HG03280 (cell line): ENCODE measurements around the gene PRTFDC1.
"Not testable (repeated sequence)": the region's sequence is repeated elsewhere in the genome, so short reads cannot be mapped to it uniquely, and the experiment has no call there.

Experiments
- ATAC-seq: cut with Tn5 transposase; IDR thresholded peaks from one replicate; pipeline ENCODE4 v1.9.1; 2021; ENCODE audit warnings: mild to moderate bottlenecking, moderate library complexity; ENCODE audit not compliant: unreplicated experiment

Gene PRTFDC1

DNA sequence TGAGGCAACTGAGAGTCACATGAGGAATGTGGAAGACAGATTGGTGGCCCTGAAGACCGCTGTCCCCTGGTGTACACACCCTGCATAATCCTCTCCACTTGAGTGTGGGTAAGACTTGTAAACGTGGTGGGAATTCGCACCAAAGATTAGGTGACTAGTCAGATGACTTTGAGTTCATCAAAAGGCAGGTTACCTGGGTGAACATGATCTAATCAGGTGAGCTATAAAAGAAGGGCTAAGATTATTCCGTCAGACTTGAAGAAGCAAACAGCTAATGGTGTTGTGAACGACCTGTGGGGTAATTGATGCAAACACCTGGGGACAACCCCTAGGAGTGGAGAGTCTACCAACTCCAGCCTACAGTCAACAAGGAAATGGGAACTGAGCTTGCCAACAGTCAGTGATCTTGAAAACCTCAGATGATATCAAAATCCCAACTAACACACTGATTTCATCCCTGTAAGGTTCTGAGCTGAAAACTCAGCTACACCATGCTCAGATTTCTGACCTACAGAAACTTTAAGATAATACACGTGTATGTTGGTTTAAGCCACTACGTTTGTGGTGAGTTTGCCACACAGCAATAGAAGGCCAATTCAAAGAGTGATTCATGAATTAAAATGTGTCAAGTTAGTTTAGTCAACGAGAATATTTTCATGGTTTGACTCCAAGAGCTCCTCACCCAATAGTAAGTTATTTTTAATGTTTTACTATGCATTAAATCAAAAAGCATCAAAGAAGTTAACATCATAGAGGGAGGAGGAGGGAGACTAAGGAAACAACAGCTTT, 16.7 kb downstream of the PRTFDC1 start:
- no peak for ATAC-seq

- no peak for ATAC-seq
Measured at GRCh38 chr10:24931236-24931635, 21.2 kb downstream of the PRTFDC1 start.

GRCh38 chr10:24930427-24930826, 22.0 kb downstream of the PRTFDC1 start:
- no peak for ATAC-seq

- no peak for ATAC-seq
Measured at GRCh38 chr10:24929904-24930303, 22.5 kb downstream of the PRTFDC1 start.

GRCh38 chr10:24929056-24929544, 23.3 kb downstream of the PRTFDC1 start:
- ATAC-seq = no peak

DNA sequence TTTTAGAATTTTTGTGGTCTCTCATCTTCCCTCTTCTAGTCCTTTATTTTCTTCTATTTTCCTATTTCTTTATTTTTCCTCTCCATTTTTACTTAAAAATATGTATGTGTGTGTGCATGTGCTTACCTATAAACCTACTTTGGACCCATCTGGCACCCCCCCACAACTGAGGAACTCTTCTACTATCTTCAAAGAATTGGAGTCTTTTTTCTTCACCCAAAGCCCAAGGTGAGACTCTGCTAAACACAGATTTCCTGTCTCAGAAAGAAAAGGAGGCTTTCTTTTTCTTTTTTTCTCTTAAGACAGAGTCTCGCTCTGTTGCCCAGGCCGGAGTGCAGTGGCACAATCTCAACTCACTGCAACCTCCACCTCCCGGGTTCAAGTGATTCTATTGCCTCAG, 24.2 kb downstream of the PRTFDC1 start:
- ATAC-seq = no peak

DNA sequence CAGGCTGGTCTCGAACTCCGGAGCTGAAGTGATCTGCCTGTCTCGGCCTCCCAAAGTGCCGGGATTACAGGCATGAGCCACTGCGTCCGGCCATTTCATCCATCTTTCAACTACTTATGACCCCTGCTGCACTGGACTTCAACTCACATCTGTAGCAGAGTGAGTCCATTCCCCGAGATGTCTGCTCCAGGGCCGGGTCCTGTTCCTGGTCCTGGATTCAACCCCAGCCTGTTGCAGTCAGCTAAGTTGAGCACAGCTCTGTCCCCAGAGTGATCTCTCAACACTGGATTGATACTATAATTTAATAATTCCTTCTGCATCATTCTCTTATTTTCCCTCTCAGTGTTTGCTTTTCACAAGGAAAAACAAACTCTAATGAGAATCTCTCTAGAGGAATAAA, 25.8 kb downstream of the PRTFDC1 start:
- no peak for ATAC-seq

- ATAC-seq = no peak
Measured at GRCh38 chr10:24925799-24926198, 26.6 kb downstream of the PRTFDC1 start.

DNA sequence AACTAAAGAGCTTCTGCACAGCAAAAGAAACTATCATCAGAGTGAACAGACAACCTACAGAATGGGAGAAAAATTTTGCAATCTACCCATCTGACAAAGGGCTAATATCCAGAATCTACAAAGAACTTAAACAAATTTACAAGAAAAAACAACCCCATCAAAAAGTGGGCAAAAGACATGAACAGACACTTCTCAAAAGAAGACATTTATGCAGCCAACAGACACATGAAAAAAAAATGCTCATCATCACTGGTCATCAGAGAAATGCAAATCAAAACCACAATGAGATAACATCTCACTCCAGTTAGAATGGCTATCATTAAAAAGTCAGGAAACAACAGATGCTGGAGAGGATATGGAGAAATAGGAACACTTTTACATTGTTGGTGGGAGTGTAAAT, 27.9 kb downstream of the PRTFDC1 start:
- ATAC-seq = not testable (repeated sequence)

DNA sequence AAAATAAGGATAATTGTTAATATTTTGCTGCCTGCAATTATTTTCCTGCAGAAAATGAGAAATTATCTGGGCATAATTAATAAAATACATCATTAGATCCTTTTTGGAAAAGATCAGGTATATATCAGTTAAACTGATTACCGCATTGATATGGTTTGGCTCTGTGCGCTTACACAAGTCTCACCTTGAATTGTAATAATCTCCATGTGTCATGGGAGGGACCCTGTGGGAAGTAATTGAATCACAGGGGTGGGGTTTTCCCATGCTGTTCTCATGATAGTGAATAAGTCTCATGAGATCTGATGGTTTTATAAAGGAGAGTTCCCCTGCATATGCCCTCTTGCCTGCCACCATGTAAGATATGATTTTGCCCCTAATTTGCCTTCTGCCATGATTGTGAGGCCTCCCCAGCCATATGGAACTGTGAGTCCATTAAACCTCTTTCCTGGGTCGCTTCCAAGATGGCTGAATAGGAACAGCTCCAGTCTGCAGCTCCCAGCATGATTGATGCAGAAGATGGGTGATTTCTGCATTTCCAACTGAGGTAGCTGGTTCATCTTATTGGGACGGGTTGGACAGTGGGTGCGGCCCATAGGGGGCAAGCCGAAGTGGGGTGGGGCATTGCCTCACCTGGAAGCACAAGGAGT, 30.1 kb downstream of the PRTFDC1 start:
- ATAC-seq = not testable (repeated sequence)

DNA sequence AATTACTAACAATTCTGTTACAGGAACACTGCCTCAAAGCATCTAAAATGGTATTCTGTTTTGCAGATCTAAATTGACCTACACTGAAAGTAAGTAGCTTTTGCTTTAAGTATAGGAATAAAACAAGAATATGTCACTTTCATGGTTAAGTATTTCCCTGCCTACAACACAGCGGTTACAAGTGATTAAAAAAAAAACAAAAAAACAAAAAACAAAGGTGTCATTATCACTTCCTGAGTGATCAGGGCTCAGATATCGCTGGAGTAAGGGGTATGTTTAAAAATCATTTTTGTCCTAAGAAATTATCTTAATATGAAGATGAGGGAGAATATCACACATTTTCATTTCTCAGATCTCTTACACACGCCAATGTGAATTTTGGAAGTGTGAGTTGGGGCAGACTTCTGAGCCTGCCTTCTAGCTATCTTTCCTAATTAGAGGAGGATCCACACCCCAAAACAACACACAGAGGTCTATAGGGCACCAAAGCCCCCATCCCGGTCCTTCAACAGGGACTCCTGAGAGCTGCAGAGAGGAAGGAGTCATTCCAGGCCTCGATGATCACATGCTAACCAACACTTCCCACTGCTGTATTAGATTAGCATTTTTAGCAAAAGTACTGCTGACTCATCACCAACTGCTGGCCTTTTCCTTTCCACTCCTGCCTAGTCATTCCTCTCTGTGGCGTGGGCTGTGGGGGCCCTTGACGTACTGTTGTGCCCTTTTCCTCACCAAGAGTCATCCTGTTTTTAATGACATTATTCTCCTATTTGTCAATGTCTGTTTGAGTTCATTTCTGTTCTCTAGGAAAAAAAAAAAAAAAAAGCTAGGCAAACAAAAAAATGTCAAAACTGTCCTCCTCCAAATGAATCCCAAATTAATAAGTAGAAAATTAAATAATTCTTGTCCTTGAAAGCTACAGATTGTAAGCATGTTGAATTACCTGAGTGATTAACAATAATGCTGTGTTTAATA, 31.2 kb downstream of the PRTFDC1 start:
- peak; percentile 88 for ATAC-seq

GRCh38 chr10:24920192-24920591, 32.2 kb downstream of the PRTFDC1 start:
- ATAC-seq = not testable (repeated sequence)

- not testable (repeated sequence) for ATAC-seq
Measured at GRCh38 chr10:24919629-24920028, 32.8 kb downstream of the PRTFDC1 start.

DNA sequence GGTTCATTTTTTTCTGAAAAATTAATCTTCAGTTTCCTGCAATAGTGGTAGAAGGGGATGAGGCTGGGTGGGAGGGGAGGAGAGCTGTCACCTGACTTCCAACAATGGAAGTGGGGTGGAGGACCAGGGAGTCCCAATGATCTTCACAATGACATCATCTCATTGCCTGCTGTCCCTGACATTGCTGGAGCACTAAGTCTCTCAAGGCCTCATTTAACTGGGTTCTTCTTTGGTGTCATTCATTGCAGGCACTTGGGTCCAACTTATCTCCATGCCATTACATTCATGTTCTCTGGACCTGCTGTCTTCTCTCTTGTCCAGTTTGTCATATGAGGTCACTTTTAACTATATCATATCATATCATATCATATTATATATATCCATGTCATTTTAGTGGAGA, 34.4 kb downstream of the PRTFDC1 start:
- ATAC-seq = no peak

- ATAC-seq = no peak
Measured at GRCh38 chr10:24917493-24917892, 34.9 kb downstream of the PRTFDC1 start.

DNA sequence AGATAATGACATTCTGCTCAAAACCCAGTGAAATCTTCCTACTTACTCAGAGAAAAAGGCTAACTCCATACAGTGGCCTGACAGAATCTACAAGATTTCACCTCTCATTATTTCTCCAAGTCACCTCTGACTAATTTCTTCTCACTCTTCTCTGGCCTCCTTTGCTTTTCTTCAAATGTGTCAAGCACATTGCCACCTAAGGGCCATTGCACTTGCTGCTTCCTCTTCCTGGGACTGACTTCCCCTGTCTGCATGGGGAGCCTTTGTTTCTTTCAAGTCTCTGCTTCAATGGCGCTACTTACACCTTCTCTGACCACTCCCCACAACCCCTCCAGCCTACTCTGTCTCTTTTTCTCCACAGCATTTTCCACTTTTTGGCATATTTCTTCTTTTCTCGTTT, 36.0 kb downstream of the PRTFDC1 start:
- ATAC-seq = no peak

- no peak for ATAC-seq
Measured at GRCh38 chr10:24915304-24915703, 37.1 kb downstream of the PRTFDC1 start.

- no peak for ATAC-seq
Measured at GRCh38 chr10:24914148-24914547, 38.3 kb downstream of the PRTFDC1 start.

DNA sequence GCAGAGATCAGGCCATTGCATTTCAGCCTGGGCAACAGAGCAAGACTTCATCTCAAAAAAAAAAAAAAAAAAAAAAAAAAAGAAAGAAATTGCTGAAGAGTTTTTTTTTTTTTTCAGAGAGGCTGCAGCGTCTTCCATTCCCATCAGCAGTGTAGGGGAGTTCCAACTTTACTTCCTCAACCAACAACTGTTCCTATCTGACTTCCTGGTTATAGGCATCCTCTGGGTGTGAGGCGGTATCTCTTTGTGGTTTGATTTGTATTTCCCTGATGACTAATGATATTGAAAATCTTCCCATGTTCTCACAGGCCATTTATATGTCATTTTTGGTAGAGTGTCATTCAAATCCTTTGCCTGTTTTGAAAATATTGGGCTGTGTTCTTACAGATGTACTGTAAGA, 40.2 kb downstream of the PRTFDC1 start:
- ATAC-seq = no peak

DNA sequence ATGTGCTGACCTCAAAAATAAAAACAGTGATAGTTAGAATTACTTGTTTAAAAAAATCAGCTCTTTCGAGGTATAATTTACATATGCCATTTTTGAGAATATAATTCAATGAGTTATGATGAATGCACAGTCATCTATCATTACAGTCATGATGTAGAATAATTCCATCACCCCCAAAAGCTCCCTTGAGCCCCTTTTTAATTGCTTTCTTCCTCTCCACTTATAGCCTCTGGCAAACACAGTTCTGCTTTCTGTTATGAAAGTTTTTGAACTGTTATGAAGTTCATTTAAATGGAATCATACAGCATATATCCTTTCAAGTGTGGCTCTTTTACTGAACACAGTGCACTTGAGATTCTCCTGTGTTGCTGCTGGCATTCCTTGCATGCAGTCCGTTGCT, 41.4 kb downstream of the PRTFDC1 start:
- no peak for ATAC-seq

GRCh38 chr10:24910574-24910973, 41.8 kb downstream of the PRTFDC1 start:
- ATAC-seq = no peak
